Esophagus squamous epithelium (tissue), 4 donors: ENCODE measurements around the gene SNAI1.
"Not testable (repeated sequence)": the region's sequence is repeated elsewhere in the genome, so short reads cannot be mapped to it uniquely, and the experiment has no call there.

Source experiments
- CTCF ChIP-seq, 6 experiments: fragments of 450-650 bp in 4 of 6; fragments of 200-600 bp in 2 of 6; sonication (generic) in 2 of 6; IDR thresholded peaks; one replicate each; pipeline ENCODE4 v1.5.1; 2016 to 2019; ENCODE audit warnings: antibody characterized with exemption in 6 of 6, mild to moderate bottlenecking in 4 of 6, moderate library complexity in 4 of 6
- POLR2A ChIP-seq, 4 donors: fragments of 450-650 bp; IDR thresholded peaks; one replicate each; pipeline ENCODE4 v1.6.1; 2017; ENCODE audit warnings: antibody characterized with exemption in 4 of 4, mild to moderate bottlenecking in 4 of 4, moderate library complexity in 3 of 4

GRCh38 chr20:49998478-49999188, 15.9 kb downstream of the SNAI1 start:
- not testable (repeated sequence) for TF ChIP-seq POLR2A, CTCF (IDR thresholded peaks at IDR 0.05)
